Mesenchymal stem cell (in vitro differentiated cells and primary cell): ENCODE measurements around the gene PYGO2.
A peak's percentile ranks its signal among the peaks of the same experiment; 100 is the strongest.

ENCODE experiments used
- DNase-seq: peaks from one replicate; pipeline ENCODE4 v3.0.0-alpha.2; 2013
- H2AFZ ChIP-seq: one replicate; pipeline ENCODE4 v1.6.1; 2013; ENCODE audit warnings: low read depth, mild to moderate bottlenecking, control low read depth, inconsistent platforms, low read length, moderate library complexity
- H2AK5ac ChIP-seq: 2 replicates; pipeline ENCODE4 v1.6.1; 2013; ENCODE audit warnings: low read length, moderate library complexity, mild to moderate bottlenecking, inconsistent platforms; ENCODE audit not compliant: severe bottlenecking
- H2BK120ac ChIP-seq: one replicate; pipeline ENCODE4 v1.6.1; 2013; ENCODE audit warnings: low read depth, mild to moderate bottlenecking, inconsistent platforms, low read length, moderate library complexity
- H2BK12ac ChIP-seq, 2 experiments: one replicate each; pipeline ENCODE4 v1.6.1; 2013; ENCODE audit warnings: inconsistent platforms in 2 of 2, low read length in 2 of 2, mild to moderate bottlenecking in 2 of 2, moderate library complexity in 2 of 2, control low read depth in 1 of 2
- H2BK15ac ChIP-seq: one replicate; pipeline ENCODE4 v1.6.1; 2013; ENCODE audit warnings: mild to moderate bottlenecking, low read depth, inconsistent platforms; ENCODE audit not compliant: poor library complexity, severe bottlenecking
- H2BK5ac ChIP-seq: 2 replicates; pipeline ENCODE4 v1.6.1; 2013; ENCODE audit warnings: low read depth, mild to moderate bottlenecking, low read length, control low read depth, inconsistent platforms; ENCODE audit not compliant: poor library complexity, severe bottlenecking
- H3K14ac ChIP-seq, 2 experiments: one replicate each; pipeline ENCODE4 v1.6.1; 2013; ENCODE audit warnings: inconsistent platforms in 2 of 2, low read length in 2 of 2, control low read depth in 1 of 2, mild to moderate bottlenecking in 1 of 2, moderate library complexity in 1 of 2
- H3K18ac ChIP-seq, 2 experiments: one replicate each; pipeline ENCODE4 v1.6.1; 2013; ENCODE audit warnings: inconsistent platforms in 2 of 2, low read length in 2 of 2, control low read depth in 1 of 2, low read depth in 1 of 2, mild to moderate bottlenecking in 1 of 2
- H3K23ac ChIP-seq, 2 experiments: one replicate each; pipeline ENCODE4 v1.6.1; 2013; ENCODE audit warnings: inconsistent platforms in 2 of 2, low read length in 2 of 2, mild to moderate bottlenecking in 2 of 2, moderate library complexity in 2 of 2, control low read depth in 1 of 2
- H3K27ac ChIP-seq: 2 replicates; pipeline ENCODE4 v1.5.1; 2013; ENCODE audit warnings: mild to moderate bottlenecking, moderate library complexity, low read length, control low read depth, inconsistent platforms; ENCODE audit not compliant: poor library complexity, severe bottlenecking
- H3K27me3 ChIP-seq, 2 experiments: 2 replicates each; pipeline versions ENCODE4 v1.6.1 to v1.7.0; 2013; ENCODE audit warnings: low read length in 2 of 2, mild to moderate bottlenecking in 2 of 2, moderate library complexity in 2 of 2, control low read depth in 1 of 2, inconsistent platforms in 1 of 2; ENCODE audit not compliant: control insufficient read depth in 1 of 2, insufficient read depth in 1 of 2
- H3K36me3 ChIP-seq, 2 experiments: 2 replicates each; pipeline versions ENCODE4 v1.6.1 to v1.7.0; 2013; ENCODE audit warnings: low read length in 2 of 2, control low read depth in 1 of 2, inconsistent platforms in 1 of 2, low read depth in 1 of 2, mild to moderate bottlenecking in 1 of 2; ENCODE audit not compliant: insufficient read depth in 2 of 2, control insufficient read depth in 1 of 2
- H3K4ac ChIP-seq, 2 experiments: one replicate each; pipeline ENCODE4 v1.6.1; 2013; ENCODE audit warnings: inconsistent platforms in 2 of 2, low read length in 2 of 2, mild to moderate bottlenecking in 2 of 2, moderate library complexity in 2 of 2, control low read depth in 1 of 2, low read depth in 1 of 2
- H3K4me1 ChIP-seq: 2 replicates; pipeline ENCODE4 v1.6.1; 2013; ENCODE audit warnings: low read depth, low read length, control low read depth; ENCODE audit not compliant: control insufficient read depth, insufficient read depth
- H3K4me2 ChIP-seq: 2 replicates; pipeline ENCODE4 v1.6.1; 2013; ENCODE audit warnings: low read length, mild to moderate bottlenecking, inconsistent platforms; ENCODE audit not compliant: poor library complexity, severe bottlenecking
- H3K4me3 ChIP-seq, 2 experiments: 2 replicates each; pipeline versions ENCODE4 v1.5.1 to v1.7.0; 2013; ENCODE audit warnings: low read length in 2 of 2, mild to moderate bottlenecking in 2 of 2, control low read depth in 1 of 2, low read depth in 1 of 2; ENCODE audit not compliant: insufficient read depth in 1 of 2
- H3K79me1 ChIP-seq: replicated peaks from 2 replicates; pipeline ENCODE4 v1.6.1; 2013; ENCODE audit warnings: mild to moderate bottlenecking, control low read depth, low read length, inconsistent platforms; ENCODE audit not compliant: poor library complexity, severe bottlenecking
- H3K9ac ChIP-seq: 2 replicates; pipeline ENCODE4 v1.7.0; 2013; ENCODE audit warnings: mild to moderate bottlenecking, low read length, moderate library complexity
- H3K9me3 ChIP-seq: 2 replicates; pipeline ENCODE4 v1.7.0; 2013; ENCODE audit warnings: mild to moderate bottlenecking, low read length; ENCODE audit not compliant: control insufficient read depth
- H4K8ac ChIP-seq: one replicate; pipeline ENCODE4 v1.6.1; 2013; ENCODE audit warnings: inconsistent platforms, mild to moderate bottlenecking, low read length, moderate library complexity
- H4K91ac ChIP-seq: one replicate; pipeline ENCODE4 v1.6.1; 2013; ENCODE audit warnings: mild to moderate bottlenecking, low read length, inconsistent platforms
- WGBS: methylation state at CpG from one replicate; pipeline ENCODE4 v1.1.7; 2013; ENCODE audit warnings: mixed read lengths; 5-methylcytosine and 5-hydroxymethylcytosine counted together

Gene PYGO2

DNA sequence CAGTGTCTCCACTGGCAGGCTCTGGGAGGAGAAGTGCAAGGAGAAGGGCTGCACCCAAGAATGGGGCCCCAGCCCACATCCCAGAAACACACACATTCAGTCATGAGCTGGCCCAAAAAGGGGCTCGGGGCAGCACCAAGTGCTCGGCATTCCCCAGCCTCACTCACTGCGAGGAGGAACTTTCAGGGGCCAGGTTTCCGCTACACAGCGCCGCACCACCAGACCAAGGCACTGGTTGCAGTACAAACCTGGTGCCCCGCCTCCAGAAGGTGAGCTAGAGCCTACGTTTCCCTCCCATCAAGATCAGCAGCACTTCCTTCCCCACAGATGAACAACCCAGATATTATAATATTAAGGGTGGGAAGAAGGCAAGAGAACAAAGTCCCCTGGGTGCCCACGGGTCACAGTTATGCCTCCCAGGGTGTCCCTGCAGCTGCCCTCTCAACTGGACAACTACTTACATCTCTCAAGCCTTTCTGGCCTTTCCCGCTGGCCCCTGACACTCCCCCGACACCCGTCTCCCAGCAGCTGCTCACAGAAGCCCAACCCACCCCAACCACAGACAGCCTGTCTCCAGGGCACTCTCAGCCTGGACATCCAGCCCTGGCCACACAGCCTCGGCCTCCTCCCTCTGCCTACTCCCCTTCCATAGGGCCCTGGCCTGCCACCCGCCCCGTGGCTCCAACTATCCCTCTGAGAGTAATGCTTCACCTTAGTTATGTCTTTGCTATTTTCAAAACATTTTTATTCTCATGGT is 9.5 kb downstream of the PYGO2 start:
- Histone ChIP-seq H2AFZ (no peak overlapping the region), H3K79me1 (peaks cover 55% of the 10 kb centered on the region), H2BK120ac (no peak overlapping the region), H3K9ac (no peak overlapping the region), H3K9me3 (no peaks in the 10 kb centered on the region), H3K4me1 (peaks cover 25% of the 10 kb centered on the region), H4K91ac (no peak overlapping the region), H2BK12ac (no peak overlapping the region), H2BK15ac (peak overlapping the region; percentile 54), H3K27me3 (no peaks in the 10 kb centered on the region), H3K14ac (no peak overlapping the region), H2BK5ac (no peak overlapping the region), H3K4me2 (no peak overlapping the region), H3K23ac (no peak overlapping the region), H3K18ac (no peak overlapping the region), H3K36me3 (peaks cover 18 to 34% of the 10 kb centered on the region in 2 experiments), H2AK5ac (no peak overlapping the region), H3K4ac (no peak overlapping the region), H3K4me3 (no peak overlapping the region), H4K8ac (no peak overlapping the region), H3K27ac (no peak overlapping the region)
- DNase-seq: no peak
- 80% methylated on average over 13 of the region's 15 CpGs for WGBS

DNA sequence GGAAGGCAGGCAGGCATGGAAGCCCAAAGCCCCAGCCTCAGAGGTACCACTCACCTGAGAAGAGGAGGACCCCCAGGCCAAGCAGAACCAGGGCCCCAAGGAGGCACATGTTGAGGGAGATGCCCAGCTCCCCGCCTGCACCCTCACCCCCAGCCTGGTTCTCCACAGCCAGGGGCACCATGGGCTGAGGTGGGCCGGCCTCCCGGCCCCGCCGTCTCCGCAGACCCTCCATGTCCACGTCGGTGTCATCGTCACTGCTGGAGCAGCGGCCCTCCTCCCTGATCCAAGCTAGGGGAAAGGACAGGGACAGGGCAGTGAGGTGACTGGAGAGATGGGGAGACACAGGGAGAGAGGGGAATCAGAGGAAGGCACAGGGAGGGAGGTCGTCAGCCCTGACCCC is 13.5 kb downstream of the PYGO2 start:
- no peak overlapping the region for H3K23ac ChIP-seq
- H3K4ac ChIP-seq: no peak overlapping the region
- H4K8ac ChIP-seq: no peak overlapping the region
- H2AFZ ChIP-seq: no peak overlapping the region
- no peak overlapping the region for H2BK12ac ChIP-seq
- no peaks in the 10 kb centered on the region for H3K9me3 ChIP-seq
- H2BK120ac ChIP-seq: no peak overlapping the region
- peaks cover 9% of the 10 kb centered on the region for H3K4me1 ChIP-seq
- H3K27me3 ChIP-seq: no peaks in the 10 kb centered on the region
- H3K27ac ChIP-seq: no peak overlapping the region
- DNase-seq: no peak
- H3K79me1 ChIP-seq: peaks cover 29% of the 10 kb centered on the region
- no peak overlapping the region for H4K91ac ChIP-seq
- no peak overlapping the region for H2BK15ac ChIP-seq
- no peak overlapping the region for H3K4me3 ChIP-seq
- no peak overlapping the region for H2AK5ac ChIP-seq
- WGBS: 92% methylated on average over 11 of the region's 11 CpGs
- H3K14ac ChIP-seq: no peak overlapping the region
- no peak overlapping the region for H3K9ac ChIP-seq
- H3K18ac ChIP-seq: no peak overlapping the region
- H3K4me2 ChIP-seq: no peak overlapping the region
- no peak overlapping the region for H2BK5ac ChIP-seq
- peaks cover 30 to 61% of the 10 kb centered on the region in 2 experiments for H3K36me3 ChIP-seq

DNA sequence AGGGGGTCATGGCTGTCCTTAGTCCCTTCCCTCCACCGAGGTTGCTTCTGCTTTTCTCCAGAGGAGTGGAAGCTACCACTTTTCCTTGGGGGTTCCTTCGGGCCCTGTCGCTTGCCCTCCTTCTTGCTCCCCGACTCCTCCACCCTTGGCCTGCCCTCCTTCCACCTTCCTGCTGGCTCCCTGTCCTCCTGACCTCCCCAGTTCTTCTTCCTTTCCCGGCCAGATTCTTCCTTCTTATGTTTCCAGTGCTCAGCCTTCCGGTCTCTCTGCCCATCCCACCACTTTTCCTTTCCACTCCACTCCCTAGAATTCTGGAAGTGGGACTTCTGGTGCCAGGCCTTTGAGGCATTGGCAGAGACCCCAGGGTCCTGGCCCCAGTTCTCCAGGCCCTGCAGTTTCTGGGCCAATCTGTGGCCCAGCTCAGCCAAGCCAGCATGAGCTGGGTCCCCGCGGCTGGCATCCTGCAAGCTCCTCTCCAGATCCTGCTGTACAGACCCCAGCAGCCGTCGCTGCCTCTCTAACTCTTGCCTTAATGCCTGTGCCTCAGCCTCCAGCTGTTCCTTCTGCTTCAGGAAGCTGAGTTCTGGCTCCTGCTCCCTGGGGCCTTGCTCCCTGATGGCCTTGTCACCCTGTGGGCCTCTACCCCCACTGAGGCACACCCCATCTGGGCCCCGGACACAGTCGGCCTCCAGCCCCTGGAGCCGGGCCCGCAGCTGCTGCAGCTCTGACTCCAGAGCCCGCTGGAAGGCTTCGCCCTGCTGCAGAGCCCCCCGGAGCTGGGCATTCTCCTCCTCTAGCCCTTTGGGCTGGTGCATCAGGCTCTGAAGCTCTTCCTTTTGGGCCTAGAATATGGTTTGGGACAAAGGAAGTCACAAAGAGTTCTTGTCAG is 15.4 kb downstream of the PYGO2 start:
- Histone ChIP-seq H3K4ac (no peak overlapping the region), H3K4me1 (peaks cover 13% of the 10 kb centered on the region), H3K36me3 (peaks cover 29 to 64% of the 10 kb centered on the region in 2 experiments), H4K8ac (no peak overlapping the region), H3K4me3 (no peak overlapping the region), H3K14ac (no peak overlapping the region), H2AK5ac (no peak overlapping the region), H2AFZ (no peak overlapping the region), H3K79me1 (peaks cover 12% of the 10 kb centered on the region), H2BK120ac (no peak overlapping the region), H2BK5ac (no peak overlapping the region), H2BK15ac (no peak overlapping the region), H3K9me3 (no peaks in the 10 kb centered on the region), H3K9ac (no peak overlapping the region), H4K91ac (no peak overlapping the region), H3K4me2 (no peak overlapping the region), H2BK12ac (no peak overlapping the region), H3K23ac (no peak overlapping the region), H3K27me3 (no peaks in the 10 kb centered on the region), H3K18ac (no peak overlapping the region), H3K27ac (no peak overlapping the region)
- DNase-seq: no peak
- WGBS: 94% methylated on average over 17 of the region's 17 CpGs
